ENCODE measurements around the gene CNGA4. TPM values are rescaled to one million over a fixed set of nuclear protein-coding genes. Genes with fewer than 3 reads are reported as not detected.
A peak's percentile ranks its signal among the peaks of the same experiment; 100 is the strongest.

The CNGA4 gene
- total RNA-seq, 4 donors from 2014 or later, result 0.26 to 0.90 (median 0.30) TPM; not detected in 1

DNA sequence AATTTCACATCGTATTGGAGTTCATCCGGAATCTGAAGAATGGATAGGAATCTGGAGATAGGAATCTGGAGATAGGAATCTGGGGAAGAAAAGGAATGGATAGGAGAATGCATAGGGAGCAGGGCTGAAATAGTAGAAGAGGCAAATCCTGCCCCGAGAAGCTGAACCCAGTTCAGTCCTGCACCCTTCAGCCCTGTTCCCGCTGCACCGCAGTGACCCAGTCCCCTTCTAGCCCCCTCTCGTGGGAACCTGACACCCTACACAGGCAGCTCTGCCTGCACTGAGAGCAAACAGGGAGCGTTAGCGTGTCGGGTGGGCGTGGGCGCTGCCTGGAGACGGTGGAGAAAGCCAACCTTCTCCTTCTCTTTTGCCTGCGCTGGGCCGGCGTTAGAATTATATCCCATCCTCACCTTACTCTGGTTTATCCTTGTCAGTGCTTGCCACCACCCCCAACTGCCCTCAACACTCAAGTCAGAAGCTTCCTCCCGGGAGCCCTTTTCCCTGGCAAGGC is 19.7 kb downstream of the CNGA4 start:
- no peaks in the 10 kb centered on the region for H3K27me3 ChIP-seq
- H3K27ac ChIP-seq, result no peak overlapping the region
- peaks cover 0 to 6% of the 10 kb centered on the region in 2 donors for H3K4me1 ChIP-seq
- H3K36me3 ChIP-seq, result no peaks in the 10 kb centered on the region
- intact Hi-C loops (cut with DNase I; ENCODE audit: low total_unique reads), result no loop called here
- DNase-seq, result no peak
- peak overlapping the region; percentile 32 to 40 for H3K4me3 ChIP-seq
- TF ChIP-seq POLR2A (IDR thresholded peaks at IDR 0.05), result no peak
- TF ChIP-seq, protein P1, sequence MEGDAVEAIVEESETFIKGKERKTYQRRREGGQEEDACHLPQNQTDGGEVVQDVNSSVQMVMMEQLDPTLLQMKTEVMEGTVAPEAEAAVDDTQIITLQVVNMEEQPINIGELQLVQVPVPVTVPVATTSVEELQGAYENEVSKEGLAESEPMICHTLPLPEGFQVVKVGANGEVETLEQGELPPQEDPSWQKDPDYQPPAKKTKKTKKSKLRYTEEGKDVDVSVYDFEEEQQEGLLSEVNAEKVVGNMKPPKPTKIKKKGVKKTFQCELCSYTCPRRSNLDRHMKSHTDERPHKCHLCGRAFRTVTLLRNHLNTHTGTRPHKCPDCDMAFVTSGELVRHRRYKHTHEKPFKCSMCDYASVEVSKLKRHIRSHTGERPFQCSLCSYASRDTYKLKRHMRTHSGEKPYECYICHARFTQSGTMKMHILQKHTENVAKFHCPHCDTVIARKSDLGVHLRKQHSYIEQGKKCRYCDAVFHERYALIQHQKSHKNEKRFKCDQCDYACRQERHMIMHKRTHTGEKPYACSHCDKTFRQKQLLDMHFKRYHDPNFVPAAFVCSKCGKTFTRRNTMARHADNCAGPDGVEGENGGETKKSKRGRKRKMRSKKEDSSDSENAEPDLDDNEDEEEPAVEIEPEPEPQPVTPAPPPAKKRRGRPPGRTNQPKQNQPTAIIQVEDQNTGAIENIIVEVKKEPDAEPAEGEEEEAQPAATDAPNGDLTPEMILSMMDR (IDR thresholded peaks at IDR 0.05), result no peak
- no peaks in the 10 kb centered on the region for H3K9me3 ChIP-seq

DNA sequence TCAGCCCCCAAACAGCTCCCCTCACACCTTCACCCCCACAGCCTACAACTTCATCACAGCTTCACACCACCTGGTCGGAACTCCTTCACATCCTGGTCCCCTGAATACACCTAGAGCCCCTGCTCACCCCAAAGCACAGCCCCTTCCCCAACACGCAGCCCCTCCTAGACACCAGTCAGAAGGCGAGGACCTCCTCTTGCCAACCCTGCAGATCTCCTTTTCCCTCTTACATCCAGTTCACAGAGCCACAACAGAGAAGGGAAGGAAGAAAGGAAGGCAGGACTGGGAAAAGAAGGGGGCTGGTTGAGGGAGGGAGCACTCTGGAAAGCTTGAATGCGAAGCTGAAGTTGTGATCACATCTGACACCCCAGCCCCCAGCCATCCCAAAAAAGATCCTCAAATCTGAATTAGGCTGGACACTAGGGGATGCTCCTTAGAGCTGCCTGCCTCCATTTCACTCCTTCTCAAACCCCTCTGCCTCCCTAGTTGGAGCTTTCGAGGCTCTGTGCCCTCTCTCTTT is 21.4 kb downstream of the CNGA4 start:
- Histone ChIP-seq H3K4me1 (peaks cover 0 to 6% of the 10 kb centered on the region in 2 donors), H3K4me3 (no peak overlapping the region), H3K9me3 (no peaks in the 10 kb centered on the region), H3K27me3 (no peaks in the 10 kb centered on the region), H3K36me3 (no peaks in the 10 kb centered on the region), H3K27ac (no peak overlapping the region)
- no peak for DNase-seq
- intact Hi-C loops (cut with DNase I; ENCODE audit: low total_unique reads), result no loop called here
- TF ChIP-seq, protein P1 (IDR thresholded peaks at IDR 0.05), result no peak
- no peak for TF ChIP-seq POLR2A (IDR thresholded peaks at IDR 0.05)

DNA sequence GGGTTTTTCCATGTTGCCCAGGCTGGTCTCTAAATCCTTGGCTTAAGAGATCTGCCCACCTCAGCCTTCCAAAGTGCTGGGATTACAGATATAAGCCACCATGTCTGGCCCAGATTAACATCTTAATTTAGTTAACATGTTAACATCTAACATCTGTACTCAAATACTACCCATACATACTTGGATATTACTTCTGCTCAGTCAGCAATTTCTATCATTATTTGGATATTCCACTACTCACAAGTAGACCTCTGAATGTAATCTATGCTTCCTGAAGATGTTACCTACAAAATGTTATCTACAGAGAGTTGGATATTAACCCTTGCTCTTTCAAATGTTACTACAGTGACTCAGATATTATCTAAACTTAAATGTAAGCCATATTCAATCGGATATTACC is 24.8 kb downstream of the CNGA4 start:
- no peak overlapping the region for H3K4me3 ChIP-seq
- intact Hi-C loops (cut with DNase I; ENCODE audit: low total_unique reads), result no loop called here
- no peaks in the 10 kb centered on the region for H3K9me3 ChIP-seq
- peaks cover 0 to 6% of the 10 kb centered on the region in 2 donors for H3K4me1 ChIP-seq
- H3K27me3 ChIP-seq, result no peaks in the 10 kb centered on the region
- no peak overlapping the region for H3K27ac ChIP-seq
- H3K36me3 ChIP-seq, result no peaks in the 10 kb centered on the region
- DNase-seq, result no peak
- TF ChIP-seq, protein P1 (IDR thresholded peaks at IDR 0.05), result no peak
- TF ChIP-seq POLR2A (IDR thresholded peaks at IDR 0.05), result no peak

DNA sequence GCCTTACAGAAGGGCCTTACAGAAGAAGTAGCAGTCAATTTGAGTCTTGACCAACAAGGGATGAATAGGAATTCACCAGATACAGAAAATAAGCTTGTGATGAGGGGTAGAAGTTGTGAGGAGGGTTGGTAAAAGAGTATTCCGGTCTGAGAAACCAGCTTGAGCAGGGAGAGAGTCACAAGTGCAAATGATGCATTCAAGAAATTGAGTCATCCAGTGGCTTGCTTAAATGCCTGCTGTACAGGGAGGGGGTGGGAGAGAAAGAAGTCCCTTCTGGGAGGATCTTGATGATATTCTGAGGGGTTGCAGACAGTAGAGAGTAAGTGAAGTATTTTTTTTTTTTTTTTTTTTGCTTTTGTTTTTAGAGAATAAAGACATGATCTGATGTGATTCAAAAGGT is 29.9 kb downstream of the CNGA4 start:
- no peak overlapping the region for H3K27ac ChIP-seq
- DNase-seq, result no peak
- H3K4me1 ChIP-seq, result no peaks in the 10 kb centered on the region
- intact Hi-C loops (cut with DNase I; ENCODE audit: low total_unique reads), result no loop called here
- TF ChIP-seq, protein P1 (IDR thresholded peaks at IDR 0.05), result no peak
- no peak for TF ChIP-seq POLR2A (IDR thresholded peaks at IDR 0.05)
- H3K27me3 ChIP-seq, result no peaks in the 10 kb centered on the region
- H3K36me3 ChIP-seq, result no peaks in the 10 kb centered on the region
- H3K4me3 ChIP-seq, result no peak overlapping the region
- no peaks in the 10 kb centered on the region for H3K9me3 ChIP-seq

DNA sequence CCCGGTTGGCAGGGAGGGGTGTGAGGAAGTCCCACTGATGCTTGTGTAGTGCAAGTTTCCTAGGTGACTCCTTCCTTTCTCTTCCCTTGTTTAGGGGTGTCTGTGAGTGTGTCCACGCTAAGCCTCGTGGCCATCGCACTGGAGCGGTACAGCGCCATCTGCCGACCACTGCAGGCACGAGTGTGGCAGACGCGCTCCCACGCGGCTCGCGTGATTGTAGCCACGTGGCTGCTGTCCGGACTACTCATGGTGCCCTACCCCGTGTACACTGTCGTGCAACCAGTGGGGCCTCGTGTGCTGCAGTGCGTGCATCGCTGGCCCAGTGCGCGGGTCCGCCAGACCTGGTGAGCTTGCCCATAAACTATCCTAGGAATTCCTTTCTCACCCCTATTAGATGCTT is 31.1 kb downstream of the CNGA4 start:
- Histone ChIP-seq H3K27me3 (no peaks in the 10 kb centered on the region), H3K4me3 (no peak overlapping the region), H3K27ac (no peak overlapping the region), H3K36me3 (no peaks in the 10 kb centered on the region), H3K4me1 (no peaks in the 10 kb centered on the region), H3K9me3 (no peaks in the 10 kb centered on the region)
- TF ChIP-seq, protein P1 (IDR thresholded peaks at IDR 0.05), result no peak
- no peak for TF ChIP-seq POLR2A (IDR thresholded peaks at IDR 0.05)
- DNase-seq, result no peak
- intact Hi-C loops (cut with DNase I; ENCODE audit: low total_unique reads), result no loop called here

All from uterus (tissue), 4 donors.